ENCODE results near the gene PRKAR1B. TPM values are rescaled to one million over a fixed set of nuclear protein-coding genes. Genes with fewer than 3 reads are reported as not detected.

The PRKAR1B gene
- total RNA-seq, 2 donors from 2014 or later, result 15.6 to 18.4 TPM

DNA sequence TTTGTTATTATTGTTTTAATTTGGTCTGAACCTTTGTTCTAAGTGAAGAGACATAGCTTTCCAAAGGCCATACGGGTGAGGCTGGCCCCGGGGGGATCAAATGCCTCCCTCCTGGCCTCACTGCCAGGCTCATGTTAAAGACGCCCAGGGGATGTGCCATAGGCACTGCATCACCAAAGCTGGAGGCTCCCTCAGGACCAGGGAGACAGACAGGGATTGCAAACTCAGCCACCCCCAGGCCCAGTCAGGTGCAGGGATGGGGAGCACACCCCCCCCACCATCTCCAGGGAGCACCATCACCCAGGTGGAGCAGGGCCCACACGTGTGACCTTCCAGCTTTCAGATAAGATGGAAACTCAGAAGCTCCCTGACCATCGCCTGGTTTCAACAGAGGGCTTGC, 96.5 kb downstream of the PRKAR1B start:
- ATAC-seq (ENCODE audit: insufficient number of reproducible peaks, low FRiP score, low read depth) (no peak), DNase-seq (ENCODE audit: low spot score) (no peak)
- no peaks in the 10 kb centered on the region for H3K4me1 ChIP-seq (ENCODE audit: control insufficient read depth in 1 of 2, low read depth in 2 of 2)
- no peaks in the 10 kb centered on the region for H3K27me3 ChIP-seq (replicated peaks; ENCODE audit: insufficient read depth)
- no peak overlapping the region for H3K4me3 ChIP-seq
- H3K27ac ChIP-seq, result no peak overlapping the region
- TF ChIP-seq, protein P1, sequence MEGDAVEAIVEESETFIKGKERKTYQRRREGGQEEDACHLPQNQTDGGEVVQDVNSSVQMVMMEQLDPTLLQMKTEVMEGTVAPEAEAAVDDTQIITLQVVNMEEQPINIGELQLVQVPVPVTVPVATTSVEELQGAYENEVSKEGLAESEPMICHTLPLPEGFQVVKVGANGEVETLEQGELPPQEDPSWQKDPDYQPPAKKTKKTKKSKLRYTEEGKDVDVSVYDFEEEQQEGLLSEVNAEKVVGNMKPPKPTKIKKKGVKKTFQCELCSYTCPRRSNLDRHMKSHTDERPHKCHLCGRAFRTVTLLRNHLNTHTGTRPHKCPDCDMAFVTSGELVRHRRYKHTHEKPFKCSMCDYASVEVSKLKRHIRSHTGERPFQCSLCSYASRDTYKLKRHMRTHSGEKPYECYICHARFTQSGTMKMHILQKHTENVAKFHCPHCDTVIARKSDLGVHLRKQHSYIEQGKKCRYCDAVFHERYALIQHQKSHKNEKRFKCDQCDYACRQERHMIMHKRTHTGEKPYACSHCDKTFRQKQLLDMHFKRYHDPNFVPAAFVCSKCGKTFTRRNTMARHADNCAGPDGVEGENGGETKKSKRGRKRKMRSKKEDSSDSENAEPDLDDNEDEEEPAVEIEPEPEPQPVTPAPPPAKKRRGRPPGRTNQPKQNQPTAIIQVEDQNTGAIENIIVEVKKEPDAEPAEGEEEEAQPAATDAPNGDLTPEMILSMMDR (IDR thresholded peaks at IDR 0.05), result no peak
- peaks cover 3% of the 10 kb centered on the region for H3K9me3 ChIP-seq
- no peaks in the 10 kb centered on the region for H3K36me3 ChIP-seq

DNA sequence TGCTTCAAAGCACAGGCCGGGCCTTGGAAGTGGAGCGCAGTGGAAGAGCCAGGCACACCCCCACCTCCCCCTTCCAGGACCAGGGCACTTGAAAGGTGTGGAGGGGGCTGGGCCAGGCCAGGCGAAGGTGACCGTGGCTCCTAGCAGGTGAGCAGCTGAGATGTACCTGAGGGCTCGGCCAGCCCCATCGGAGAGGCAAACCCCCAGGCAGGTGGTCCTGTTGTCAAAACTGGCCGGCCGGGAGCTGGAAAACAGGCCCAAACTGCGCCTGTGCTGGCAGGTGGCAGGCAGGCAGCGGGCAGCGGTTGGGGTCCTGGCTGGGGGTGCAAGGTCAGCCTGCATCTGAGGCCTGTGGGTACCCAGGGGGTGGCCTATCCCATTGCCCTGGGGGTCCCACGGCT, 97.0 kb downstream of the PRKAR1B start:
- ATAC-seq (ENCODE audit: insufficient number of reproducible peaks, low FRiP score, low read depth) (no peak), DNase-seq (ENCODE audit: low spot score) (no peak)
- Histone ChIP-seq H3K27ac (no peak overlapping the region), H3K36me3 (no peaks in the 10 kb centered on the region), H3K4me1 (ENCODE audit: control insufficient read depth in 1 of 2, low read depth in 2 of 2) (no peaks in the 10 kb centered on the region), H3K9me3 (peaks cover 7% of the 10 kb centered on the region), H3K27me3 (replicated peaks; ENCODE audit: insufficient read depth) (no peaks in the 10 kb centered on the region), H3K4me3 (no peak overlapping the region)
- TF ChIP-seq, protein P1 (IDR thresholded peaks at IDR 0.05), result no peak

DNA sequence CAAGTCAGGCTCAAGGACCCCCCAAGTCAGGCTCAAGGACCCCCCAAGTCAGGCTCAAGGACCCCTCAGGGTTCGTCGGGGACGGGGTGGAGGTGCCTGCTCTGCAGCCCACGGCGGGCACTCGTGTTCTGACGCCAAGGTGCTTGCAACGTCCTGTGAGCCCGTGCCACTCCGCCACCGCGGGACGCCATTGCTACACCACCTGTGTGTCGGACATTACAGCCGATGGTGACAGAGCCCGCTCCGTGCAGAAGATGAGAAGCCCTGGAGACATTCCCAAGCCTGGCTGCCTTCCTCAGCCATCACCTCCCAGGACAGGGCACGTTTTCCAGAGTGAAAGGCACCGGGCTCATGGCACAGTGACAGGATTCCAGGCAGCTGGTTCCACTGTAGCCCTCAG, 98.3 kb downstream of the PRKAR1B start:
- Histone ChIP-seq H3K36me3 (no peaks in the 10 kb centered on the region), H3K4me3 (no peak overlapping the region), H3K4me1 (ENCODE audit: control insufficient read depth in 1 of 2, low read depth in 2 of 2) (no peaks in the 10 kb centered on the region), H3K27me3 (replicated peaks; ENCODE audit: insufficient read depth) (no peaks in the 10 kb centered on the region), H3K27ac (no peak overlapping the region), H3K9me3 (peaks cover 10% of the 10 kb centered on the region)
- DNase-seq (ENCODE audit: low spot score) (no peak), ATAC-seq (ENCODE audit: insufficient number of reproducible peaks, low FRiP score, low read depth) (no peak)
- TF ChIP-seq, protein P1 (IDR thresholded peaks at IDR 0.05), result no peak

DNA sequence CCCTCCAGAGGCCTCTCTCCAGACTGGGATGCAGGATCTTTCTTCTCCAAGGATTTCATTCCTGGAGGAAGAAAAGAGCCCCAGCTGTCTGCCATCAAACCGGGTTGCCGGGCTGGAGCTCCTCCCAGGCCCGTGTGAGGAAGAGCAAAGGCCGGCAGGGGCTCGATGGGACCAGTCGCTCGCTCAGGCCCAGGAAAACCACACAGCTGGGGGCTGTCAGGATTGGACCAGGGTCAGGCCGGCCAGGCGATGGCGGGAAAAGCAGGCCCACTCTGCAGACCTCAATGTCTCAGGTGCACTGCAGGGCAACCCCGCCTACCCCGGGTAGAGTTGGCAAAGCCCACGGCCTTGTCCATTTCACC, 98.7 kb downstream of the PRKAR1B start:
- ATAC-seq (ENCODE audit: insufficient number of reproducible peaks, low FRiP score, low read depth) (no peak), DNase-seq (ENCODE audit: low spot score) (no peak)
- TF ChIP-seq, protein P1 (IDR thresholded peaks at IDR 0.05), result no peak
- no peaks in the 10 kb centered on the region for H3K27me3 ChIP-seq (replicated peaks; ENCODE audit: insufficient read depth)
- H3K4me3 ChIP-seq, result no peak overlapping the region
- H3K27ac ChIP-seq, result no peak overlapping the region
- H3K36me3 ChIP-seq, result no peaks in the 10 kb centered on the region
- peaks cover 10% of the 10 kb centered on the region for H3K9me3 ChIP-seq
- no peaks in the 10 kb centered on the region for H3K4me1 ChIP-seq (ENCODE audit: control insufficient read depth in 1 of 2, low read depth in 2 of 2)

DNA sequence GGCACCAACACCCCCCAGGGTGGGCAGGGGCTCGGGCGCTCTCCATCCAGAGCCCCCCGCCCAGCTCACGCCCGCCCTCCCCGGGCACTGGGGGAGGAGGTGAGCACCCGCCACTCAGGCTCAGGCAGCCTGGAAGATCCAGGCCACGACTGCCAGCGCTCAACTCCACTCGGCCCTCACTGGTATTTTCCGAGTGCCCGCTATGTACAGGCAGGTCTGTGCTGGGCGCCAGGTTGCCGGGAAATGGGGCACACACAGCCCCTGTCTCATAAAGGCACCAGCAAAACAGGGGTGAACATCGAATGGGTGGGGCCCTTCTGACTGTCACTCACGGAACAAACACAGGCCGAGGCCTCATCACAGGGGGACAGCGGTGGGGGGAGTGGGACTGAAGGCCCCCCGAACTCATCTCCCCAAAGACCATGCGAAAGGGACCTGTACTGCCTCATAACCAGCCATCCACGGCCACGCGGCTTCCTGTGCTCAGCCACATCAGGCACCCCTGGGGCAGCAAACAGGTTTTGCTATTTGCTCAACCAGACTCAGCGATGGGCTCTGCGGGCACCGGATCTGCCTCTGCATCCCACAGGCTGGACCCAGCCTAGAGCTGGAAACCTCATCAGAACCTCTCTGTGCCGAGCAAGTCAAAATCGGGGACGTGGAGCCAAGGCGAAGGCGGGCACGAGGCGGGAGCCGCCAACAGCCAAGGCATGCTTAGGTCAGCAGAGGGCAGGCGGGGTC, 99.2 kb downstream of the PRKAR1B start:
- DNase-seq (ENCODE audit: low spot score) (no peak), ATAC-seq (ENCODE audit: insufficient number of reproducible peaks, low FRiP score, low read depth) (no peak)
- TF ChIP-seq, protein P1 (IDR thresholded peaks at IDR 0.05), result no peak
- no peak overlapping the region for H3K27ac ChIP-seq
- H3K36me3 ChIP-seq, result no peaks in the 10 kb centered on the region
- H3K4me1 ChIP-seq (ENCODE audit: control insufficient read depth in 1 of 2, low read depth in 2 of 2), result no peaks in the 10 kb centered on the region
- H3K4me3 ChIP-seq, result no peak overlapping the region
- peaks cover 10% of the 10 kb centered on the region for H3K9me3 ChIP-seq
- no peaks in the 10 kb centered on the region for H3K27me3 ChIP-seq (replicated peaks; ENCODE audit: insufficient read depth)

Data from thoracic aorta (tissue), 2 donors.